ENCODE data around the gene SNAP29. TPM values are rescaled to one million over a fixed set of nuclear protein-coding genes. Genes with fewer than 3 reads are reported as not detected.
A peak's percentile ranks its signal among the peaks of the same experiment; 100 is the strongest.
"Not testable (repeated sequence)": the region's sequence is repeated elsewhere in the genome, so short reads cannot be mapped to it uniquely, and the experiment has no call there.

Gene SNAP29
- total RNA-seq, 6 experiments from 2014 or later = 34.2 to 40.7 (median 38.0) TPM

- Mint-ChIP-seq H3K27ac (no peak overlapping the region), H3K9me3 (no peaks in the 10 kb centered on the region), H3K27me3 (ENCODE audit: insufficient read depth) (no peaks in the 10 kb centered on the region; the same call in 1 of the 2 replicates), H3K36me3 (ENCODE audit: low read depth) (peaks cover 17% of the 10 kb centered on the region), H3K4me1 (ENCODE audit: low read depth) (peaks cover 45% of the 10 kb centered on the region), H3K4me3 (no peak overlapping the region; the same call in 1 of the 2 replicates)
- TF ChIP-seq, protein P1, sequence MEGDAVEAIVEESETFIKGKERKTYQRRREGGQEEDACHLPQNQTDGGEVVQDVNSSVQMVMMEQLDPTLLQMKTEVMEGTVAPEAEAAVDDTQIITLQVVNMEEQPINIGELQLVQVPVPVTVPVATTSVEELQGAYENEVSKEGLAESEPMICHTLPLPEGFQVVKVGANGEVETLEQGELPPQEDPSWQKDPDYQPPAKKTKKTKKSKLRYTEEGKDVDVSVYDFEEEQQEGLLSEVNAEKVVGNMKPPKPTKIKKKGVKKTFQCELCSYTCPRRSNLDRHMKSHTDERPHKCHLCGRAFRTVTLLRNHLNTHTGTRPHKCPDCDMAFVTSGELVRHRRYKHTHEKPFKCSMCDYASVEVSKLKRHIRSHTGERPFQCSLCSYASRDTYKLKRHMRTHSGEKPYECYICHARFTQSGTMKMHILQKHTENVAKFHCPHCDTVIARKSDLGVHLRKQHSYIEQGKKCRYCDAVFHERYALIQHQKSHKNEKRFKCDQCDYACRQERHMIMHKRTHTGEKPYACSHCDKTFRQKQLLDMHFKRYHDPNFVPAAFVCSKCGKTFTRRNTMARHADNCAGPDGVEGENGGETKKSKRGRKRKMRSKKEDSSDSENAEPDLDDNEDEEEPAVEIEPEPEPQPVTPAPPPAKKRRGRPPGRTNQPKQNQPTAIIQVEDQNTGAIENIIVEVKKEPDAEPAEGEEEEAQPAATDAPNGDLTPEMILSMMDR (IDR thresholded peaks at IDR 0.05) = no peak
- no peak for DNase-seq
Observed at GRCh38 chr22:20937031-20937793, 78.4 kb downstream of the SNAP29 start.

GRCh38 chr22:20937794-20938671 is 79.2 kb downstream of the SNAP29 start:
- H3K4me1 Mint-ChIP-seq (ENCODE audit: low read depth) = peaks cover 47% of the 10 kb centered on the region
- H3K4me3 Mint-ChIP-seq = no peak overlapping the region
- no peak for DNase-seq
- H3K27me3 Mint-ChIP-seq (ENCODE audit: insufficient read depth) = no peaks in the 10 kb centered on the region; the same call in 1 of the 2 replicates
- H3K27ac Mint-ChIP-seq = no peak overlapping the region
- H3K36me3 Mint-ChIP-seq (ENCODE audit: low read depth) = peaks cover 17% of the 10 kb centered on the region
- TF ChIP-seq, protein P1 (IDR thresholded peaks at IDR 0.05) = no peak
- H3K9me3 Mint-ChIP-seq = no peaks in the 10 kb centered on the region

GRCh38 chr22:20939457-20940185 is 80.8 kb downstream of the SNAP29 start:
- not testable (repeated sequence) for H3K4me3 Mint-ChIP-seq; H3K36me3 Mint-ChIP-seq (ENCODE audit: low read depth); DNase-seq; H3K27me3 Mint-ChIP-seq (ENCODE audit: insufficient read depth); H3K9me3 Mint-ChIP-seq
- Mint-ChIP-seq H3K27ac (peak overlapping the region; percentile 52; the same call in 1 of the 2 replicates), H3K4me1 (ENCODE audit: low read depth) (peaks cover 53% of the 10 kb centered on the region)

- DNase-seq = no peak
- TF ChIP-seq, protein P1 (IDR thresholded peaks at IDR 0.05) = no peak
- Mint-ChIP-seq H3K36me3 (ENCODE audit: low read depth) (peaks cover 9% of the 10 kb centered on the region), H3K27me3 (ENCODE audit: insufficient read depth) (no peaks in the 10 kb centered on the region; the same call in 1 of the 2 replicates), H3K27ac (peak overlapping the region; percentile 52; the same call in 1 of the 2 replicates), H3K9me3 (no peaks in the 10 kb centered on the region), H3K4me3 (no peak overlapping the region), H3K4me1 (ENCODE audit: low read depth) (peaks cover 56% of the 10 kb centered on the region)
Observed at GRCh38 chr22:20940186-20940651, 81.4 kb downstream of the SNAP29 start.

Other genes with a start within 250 kb of the SNAP29 start
- gene SERPIND1, start 84.9 kb upstream of the SNAP29 start, total RNA-seq (2021; fragmentation: NEBNext Ultra II Directional; extraction: Animal tissue kit (Norgen Biotek cat#: 25700)) = under 1 TPM in 5 of 6 experiments, not detected in 1; 0.07 to 0.19 (median 0.11) TPM
- gene PI4KA, start 196 bp upstream of the SNAP29 start, total RNA-seq (2021; fragmentation: NEBNext Ultra II Directional; extraction: Animal tissue kit (Norgen Biotek cat#: 25700)) = 10 to 100 TPM; 51.0 to 61.3 (median 57.2) TPM
- gene CRKL, start 58.4 kb downstream of the SNAP29 start, total RNA-seq (2021; fragmentation: NEBNext Ultra II Directional; extraction: Animal tissue kit (Norgen Biotek cat#: 25700)) = 10 to 100 TPM; 44.0 to 51.5 (median 47.6) TPM
- gene AIFM3, start 108.2 kb downstream of the SNAP29 start, total RNA-seq (2021; fragmentation: NEBNext Ultra II Directional; extraction: Animal tissue kit (Norgen Biotek cat#: 25700)) = under 1 TPM in 3 of 6 experiments, not detected in 3; 0.15 to 0.51 (median 0.31) TPM
- 10 to 100 TPM; 50.6 to 64.0 (median 57.2) TPM for gene LZTR1, start 123.3 kb downstream of the SNAP29 start, total RNA-seq (2021; fragmentation: NEBNext Ultra II Directional; extraction: Animal tissue kit (Norgen Biotek cat#: 25700))
- gene THAP7, start 143.1 kb downstream of the SNAP29 start, total RNA-seq (2021; fragmentation: NEBNext Ultra II Directional; extraction: Animal tissue kit (Norgen Biotek cat#: 25700)) = 10 to 100 TPM; 17.8 to 23.1 (median 21.1) TPM
- 1 to 10 TPM; 1.6 to 4.0 (median 1.9) TPM for gene P2RX6, start 156.2 kb downstream of the SNAP29 start, total RNA-seq (2021; fragmentation: NEBNext Ultra II Directional; extraction: Animal tissue kit (Norgen Biotek cat#: 25700))
- gene SLC7A4, start 173.6 kb downstream of the SNAP29 start, total RNA-seq (2021; fragmentation: NEBNext Ultra II Directional; extraction: Animal tissue kit (Norgen Biotek cat#: 25700)) = under 1 TPM in 1 of 6 experiments, not detected in 5; 0.07 TPM
- not detected for gene LRRC74B, start 186.9 kb downstream of the SNAP29 start, total RNA-seq (2021; fragmentation: NEBNext Ultra II Directional; extraction: Animal tissue kit (Norgen Biotek cat#: 25700))

Measured in HFFc6 (cell line).